SK-N-SH (cell line): ENCODE results near the gene DEPP1. TPM values are rescaled to one million over a fixed set of nuclear protein-coding genes. Genes with fewer than 3 reads are reported as not detected.

Experiments used
- CTCF ChIA-PET: fragments of 300-600, 350-600 bp; formaldehyde crosslinking; extraction: SDS; loops from one replicate; lab custom pipeline; 2021; lab: Yijun Ruan, JAX
- POLR2A ChIA-PET: fragments of 350-600 bp; sonication (Branson Sonifier 250); formaldehyde crosslinking; extraction: SDS; loops from one replicate; lab custom pipeline; 2020; ENCODE audit warnings: antibody characterized with exemption, inconsistent platforms; lab: Yijun Ruan, JAX
- DNase-seq: peaks from one replicate; pipeline ENCODE4 v3.0.0; 2012
- H2AFZ ChIP-seq: fragments of 200-600 bp; sonication (generic); 2 replicates; pipeline ENCODE4 v1.8.1; 2016; ENCODE audit warnings: antibody characterized with exemption, mild to moderate bottlenecking, low read depth
- H3F3A ChIP-seq: fragments of 200-600 bp; sonication (generic); replicated peaks from 2 replicates; pipeline ENCODE3; 2016; ENCODE audit warnings: antibody characterized with exemption, mild to moderate bottlenecking; ENCODE audit not compliant: insufficient read depth
- H3K27ac ChIP-seq, 2 experiments: fragments of 200-500 bp in 1 of 2; fragments of 200-600 bp in 1 of 2; sonication (Bioruptor generic) in 1 of 2; sonication (generic), shearing (Covaris generic) in 1 of 2; 2 replicates each; pipeline versions ENCODE4 v1.5.1 to v1.6.1; 2014 to 2016; ENCODE audit warnings: low read depth in 2 of 2, inconsistent platforms in 1 of 2, low read length in 1 of 2, mild to moderate bottlenecking in 1 of 2, mixed read lengths in 1 of 2
- H3K27me3 ChIP-seq: fragments of 200-600 bp; sonication (generic), shearing (Covaris generic); 2 replicates; pipeline ENCODE4 v1.6.1; 2016; ENCODE audit warnings: mixed run types; ENCODE audit not compliant: insufficient read depth
- H3K36me3 ChIP-seq, 2 experiments: fragments of 200-500 bp in 1 of 2; fragments of 200-600 bp in 1 of 2; sonication (Bioruptor generic) in 1 of 2; sonication (generic) in 1 of 2; replicated peaks in 1 of 2; 2 replicates each; pipeline versions ENCODE3 to v1.5.1; 2014 to 2016; ENCODE audit warnings: low read length in 1 of 2, mild to moderate bottlenecking in 1 of 2; ENCODE audit not compliant: insufficient read depth in 2 of 2, control insufficient read depth in 1 of 2
- H3K4me1 ChIP-seq, 2 experiments: fragments of 200-500 bp in 1 of 2; fragments of 200-600 bp in 1 of 2; sonication (Bioruptor generic) in 1 of 2; sonication (generic), shearing (Covaris generic) in 1 of 2; 2 replicates each; pipeline versions ENCODE4 v1.5.1 to v1.6.1; 2014 to 2016; ENCODE audit warnings: low read depth in 1 of 2, low read length in 1 of 2, mixed run types in 1 of 2; ENCODE audit not compliant: insufficient read depth in 2 of 2, control insufficient read depth in 1 of 2
- H3K4me2 ChIP-seq: fragments of 200-600 bp; sonication (generic), shearing (Covaris generic); 2 replicates; pipeline ENCODE4 v1.6.1; 2017; ENCODE audit warnings: mixed run types
- H3K4me3 ChIP-seq, 2 experiments: fragments of 200-500 bp in 1 of 2; fragments of 200-600 bp in 1 of 2; sonication (Bioruptor generic) in 1 of 2; sonication (generic), shearing (Covaris generic) in 1 of 2; 2 replicates each; pipeline versions ENCODE4 v1.5.1 to v1.8.1; 2014 to 2016; ENCODE audit warnings: low read depth in 2 of 2, inconsistent platforms in 1 of 2, low read length in 1 of 2, mild to moderate bottlenecking in 1 of 2, mixed read lengths in 1 of 2, moderate library complexity in 1 of 2
- H3K79me2 ChIP-seq: fragments of 200-600 bp; sonication (generic); 2 replicates; pipeline ENCODE4 v1.8.1; 2017; ENCODE audit warnings: mild to moderate bottlenecking; ENCODE audit not compliant: insufficient read depth
- H3K9ac ChIP-seq: fragments of 200-600 bp; sonication (generic); 2 replicates; pipeline ENCODE4 v1.6.1; 2017; ENCODE audit warnings: mixed run types
- H3K9me2 ChIP-seq: fragments of 200-600 bp; sonication (generic); 2 replicates; pipeline ENCODE4 v1.6.1; 2017; ENCODE audit warnings: mixed run types
- H3K9me3 ChIP-seq: fragments of 200-600 bp; sonication (generic); 2 replicates; pipeline ENCODE4 v1.6.1; 2017; ENCODE audit warnings: mixed run types, mild to moderate bottlenecking, moderate library complexity
- H4K20me1 ChIP-seq: fragments of 200-600 bp; sonication (generic); 2 replicates; pipeline ENCODE4 v1.6.1; 2017; ENCODE audit warnings: mild to moderate bottlenecking, mixed run types; ENCODE audit not compliant: insufficient read depth
- ELF1 ChIP-seq: IDR thresholded peaks from 2 replicates; pipeline ENCODE4 v1.4.0; 2012
- EZH2phosphoT487 ChIP-seq: fragments of 200-600 bp; sonication (generic); IDR thresholded peaks from 2 replicates; pipeline ENCODE4 v1.6.1; 2017; ENCODE audit warnings: low read depth, mixed run types, mild to moderate bottlenecking, antibody characterized with exemption, moderate library complexity, borderline replicate concordance
- FOXM1 ChIP-seq: IDR thresholded peaks from 2 replicates; pipeline ENCODE4 v1.4.0; 2012; ENCODE audit warnings: low read depth, mild to moderate bottlenecking
- GATA2 ChIP-seq: sonication (generic); formaldehyde crosslinking; IDR thresholded peaks from 2 replicates; pipeline ENCODE4 v1.5.0; 2020; ENCODE audit warnings: mild to moderate bottlenecking, missing genetic modification reagents
- RFX5 ChIP-seq: IDR thresholded peaks from 2 replicates; pipeline ENCODE4 v1.6.1; 2012; ENCODE audit warnings: mild to moderate bottlenecking, improper control_type of control experiment, low read length
- SMC3 ChIP-seq: IDR thresholded peaks from 2 replicates; pipeline ENCODE4 v1.6.1; 2012; ENCODE audit warnings: low read depth, low read length, improper control_type of control experiment
- TEAD4 ChIP-seq: IDR thresholded peaks from 2 replicates; pipeline ENCODE4 v1.4.0; 2012; ENCODE audit warnings: mild to moderate bottlenecking, borderline replicate concordance; ENCODE audit not compliant: insufficient read depth
- USF1 ChIP-seq: IDR thresholded peaks from 2 replicates; pipeline ENCODE4 v1.4.0; 2012; ENCODE audit warnings: low read depth, borderline replicate concordance
- USF2 ChIP-seq: fragments of 150-350 bp; IDR thresholded peaks from 2 replicates; pipeline ENCODE4 v1.6.1; 2017; ENCODE audit warnings: antibody characterized with exemption, low read length, low read depth, borderline replicate concordance
- YY1 ChIP-seq: IDR thresholded peaks from 2 replicates; pipeline ENCODE4 v1.4.0; 2012; ENCODE audit warnings: low read depth, mild to moderate bottlenecking
- WGBS: methylation state at CpG from one replicate; pipeline ENCODE4 v1.1.6; 2017; ENCODE audit warnings: low lambda C conversion rate; 5-methylcytosine and 5-hydroxymethylcytosine counted together
- polyA plus RNA-seq, 3 experiments: library from polyadenylated mRNA; depleted of rRNA; stranded (reverse); fragments of >200 nt; gene quantifications; 2 replicates each; pipeline ENCODE4 v1.2.3, GENCODE V29; 2012
- TF ChIP-seq, protein P1 (sequence below): IDR thresholded peaks from 2 replicates; pipeline ENCODE4 v1.6.1; 2012; ENCODE audit warnings: mild to moderate bottlenecking, low read depth, low read length, moderate library complexity
- TF ChIP-seq, protein P2 (sequence below): IDR thresholded peaks from 2 replicates; pipeline ENCODE4 v1.4.0; 2012; ENCODE audit warnings: low read depth

The DEPP1 gene
- polyA plus RNA-seq, 1 of the 3 experiments (the other 2 are of a cell fraction), result 5.3 TPM

- TF ChIP-seq YY1 (no peak), TEAD4 (no peak), USF1 (no peak)
- TF ChIP-seq, protein P1, sequence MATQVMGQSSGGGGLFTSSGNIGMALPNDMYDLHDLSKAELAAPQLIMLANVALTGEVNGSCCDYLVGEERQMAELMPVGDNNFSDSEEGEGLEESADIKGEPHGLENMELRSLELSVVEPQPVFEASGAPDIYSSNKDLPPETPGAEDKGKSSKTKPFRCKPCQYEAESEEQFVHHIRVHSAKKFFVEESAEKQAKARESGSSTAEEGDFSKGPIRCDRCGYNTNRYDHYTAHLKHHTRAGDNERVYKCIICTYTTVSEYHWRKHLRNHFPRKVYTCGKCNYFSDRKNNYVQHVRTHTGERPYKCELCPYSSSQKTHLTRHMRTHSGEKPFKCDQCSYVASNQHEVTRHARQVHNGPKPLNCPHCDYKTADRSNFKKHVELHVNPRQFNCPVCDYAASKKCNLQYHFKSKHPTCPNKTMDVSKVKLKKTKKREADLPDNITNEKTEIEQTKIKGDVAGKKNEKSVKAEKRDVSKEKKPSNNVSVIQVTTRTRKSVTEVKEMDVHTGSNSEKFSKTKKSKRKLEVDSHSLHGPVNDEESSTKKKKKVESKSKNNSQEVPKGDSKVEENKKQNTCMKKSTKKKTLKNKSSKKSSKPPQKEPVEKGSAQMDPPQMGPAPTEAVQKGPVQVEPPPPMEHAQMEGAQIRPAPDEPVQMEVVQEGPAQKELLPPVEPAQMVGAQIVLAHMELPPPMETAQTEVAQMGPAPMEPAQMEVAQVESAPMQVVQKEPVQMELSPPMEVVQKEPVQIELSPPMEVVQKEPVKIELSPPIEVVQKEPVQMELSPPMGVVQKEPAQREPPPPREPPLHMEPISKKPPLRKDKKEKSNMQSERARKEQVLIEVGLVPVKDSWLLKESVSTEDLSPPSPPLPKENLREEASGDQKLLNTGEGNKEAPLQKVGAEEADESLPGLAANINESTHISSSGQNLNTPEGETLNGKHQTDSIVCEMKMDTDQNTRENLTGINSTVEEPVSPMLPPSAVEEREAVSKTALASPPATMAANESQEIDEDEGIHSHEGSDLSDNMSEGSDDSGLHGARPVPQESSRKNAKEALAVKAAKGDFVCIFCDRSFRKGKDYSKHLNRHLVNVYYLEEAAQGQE, result no peak
Observed at GRCh38 chr10:44995914-44996669, 17.5 kb upstream of the DEPP1 start (continued).

GRCh38 chr10:44995581-44995913, 16.9 kb upstream of the DEPP1 start:
- CTCF ChIA-PET, result interaction anchor here (1.1 to 3.1 kb wide), 2 partner anchors 32 to 63 kb away, joined by 3 to 17 read pairs; no protein-coding TSS in a partner anchor
- no peak for DNase-seq
- no peak overlapping the region for H2AFZ ChIP-seq
- H3K9me3 ChIP-seq, result no peaks in the 10 kb centered on the region
- H3K9me2 ChIP-seq, result no peaks in the 10 kb centered on the region
- no peaks in the 10 kb centered on the region for H4K20me1 ChIP-seq
- H3K36me3 ChIP-seq, result no peaks in the 10 kb centered on the region
- POLR2A ChIA-PET, result no interaction called here
- no peaks in the 10 kb centered on the region for H3K27me3 ChIP-seq
- TF ChIP-seq ELF1 (no peak), USF2 (no peak), EZH2phosphoT487 (no peak), SMC3 (no peak), FOXM1 (no peak), RFX5 (no peak), GATA2 (CRISPR knock-in tag) (no peak)
- TF ChIP-seq, protein P2, sequence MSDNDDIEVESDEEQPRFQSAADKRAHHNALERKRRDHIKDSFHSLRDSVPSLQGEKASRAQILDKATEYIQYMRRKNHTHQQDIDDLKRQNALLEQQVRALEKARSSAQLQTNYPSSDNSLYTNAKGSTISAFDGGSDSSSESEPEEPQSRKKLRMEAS, result no peak
- TF ChIP-seq, protein P1, result no peak
- TF ChIP-seq, all 33 proteins: peak for 0
- no peak overlapping the region for H3K9ac ChIP-seq
- no peak overlapping the region for H3K4me3 ChIP-seq
- 87% methylated on average over 4 of the region's 4 CpGs for WGBS
- no peaks in the 10 kb centered on the region for H3F3A ChIP-seq
- no peak overlapping the region for H3K27ac ChIP-seq
- 0 out of 2 replicates have a peak, but pooled peaks cover 4% of the 10 kb centered on the region for H3K79me2 ChIP-seq
- H3K4me1 ChIP-seq, result peaks cover 0 to 5% of the 10 kb centered on the region in 2 experiments; a peak in 2 of 4 replicates
- no peak overlapping the region for H3K4me2 ChIP-seq
